Dedifferentiated amniotic fluid mesenchymal stem cell (primary cell): ENCODE data around the gene MIOS.

Source experiments
- DNase-seq: peaks from one replicate; pipeline ENCODE4 v3.0.0-alpha.2; 2016; ENCODE audit errors: extremely low spot score

Gene MIOS

GRCh38 chr7:7583731-7584130 is 17.0 kb downstream of the MIOS start:
- DNase-seq, result no peak

DNA sequence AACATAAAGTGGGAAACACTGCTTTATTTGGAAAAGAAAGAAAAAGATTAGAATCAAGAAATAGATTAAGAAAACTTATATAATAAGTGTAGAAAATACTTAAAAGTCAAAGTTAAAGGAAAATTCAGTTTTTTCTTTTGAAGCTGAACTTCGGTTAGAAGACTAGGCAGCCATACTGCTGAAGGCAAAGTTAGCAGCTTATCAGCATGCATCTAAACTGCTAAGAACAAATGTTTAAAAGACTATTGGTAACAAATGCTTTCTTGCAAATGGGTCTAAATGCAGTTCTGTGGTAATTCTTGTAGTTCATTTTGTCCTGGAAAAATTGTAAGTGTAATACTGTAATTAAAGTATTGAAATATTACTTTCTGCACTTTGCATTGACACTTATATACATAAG is 18.0 kb downstream of the MIOS start:
- no peak for DNase-seq

DNA sequence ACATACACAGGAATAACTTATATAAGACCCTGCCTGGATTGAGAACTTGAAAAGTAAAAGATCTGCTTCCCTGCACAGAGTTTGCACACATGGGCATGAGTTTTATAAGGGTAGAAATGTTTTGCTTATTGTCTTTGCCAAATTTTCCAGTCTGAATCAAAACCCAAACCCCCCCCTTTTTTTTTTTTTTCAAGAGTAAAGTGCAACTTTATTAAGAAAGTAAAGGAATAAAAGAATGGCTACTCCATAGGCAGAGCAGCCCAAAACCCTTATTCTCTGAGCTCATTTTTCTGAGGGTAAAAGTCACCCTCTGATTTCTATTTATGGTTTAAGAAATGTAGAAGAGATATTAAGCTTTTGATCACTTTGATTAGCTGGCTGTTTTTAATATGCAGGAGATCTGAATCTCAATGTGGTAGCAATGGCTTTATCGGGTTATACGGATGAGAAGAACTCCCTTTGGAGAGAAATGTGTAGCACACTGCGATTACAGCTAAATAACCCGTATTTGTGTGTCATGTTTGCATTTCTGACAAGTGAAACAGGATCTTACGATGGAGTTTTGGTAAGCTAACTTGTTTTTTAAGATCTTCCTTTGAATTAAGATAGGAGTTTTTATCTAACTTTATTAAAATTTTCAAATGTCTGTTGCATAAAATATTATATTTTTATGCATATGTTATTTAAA is 18.7 kb downstream of the MIOS start:
- no peak for DNase-seq

- peak; percentile 36 for DNase-seq
Measured at GRCh38 chr7:7595451-7595850, 28.8 kb downstream of the MIOS start.

DNA sequence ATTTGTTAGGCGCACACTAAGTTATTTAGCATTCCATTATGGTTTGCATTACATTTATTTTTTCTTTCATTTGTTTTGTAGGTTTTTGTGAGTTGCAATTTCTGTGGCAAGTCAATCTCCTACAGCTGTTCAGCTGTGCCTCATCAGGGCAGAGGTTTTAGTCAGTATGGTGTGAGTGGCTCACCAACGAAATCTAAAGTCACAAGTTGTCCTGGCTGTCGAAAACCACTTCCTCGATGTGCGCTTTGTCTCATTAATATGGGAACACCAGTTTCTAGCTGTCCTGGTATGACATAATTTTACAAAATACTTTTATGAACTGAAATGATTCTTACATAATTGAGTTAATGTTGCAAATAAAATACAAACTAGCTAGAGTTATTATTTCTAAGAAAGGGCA is 29.5 kb downstream of the MIOS start:
- DNase-seq, result no peak

- DNase-seq, result no peak
Measured at GRCh38 chr7:7607010-7607409, 40.3 kb downstream of the MIOS start.

GRCh38 chr7:7609330-7609729 is 42.6 kb downstream of the MIOS start:
- DNase-seq, result no peak

- DNase-seq, result no peak
Measured at GRCh38 chr7:7612519-7612918, 45.8 kb downstream of the MIOS start.

DNA sequence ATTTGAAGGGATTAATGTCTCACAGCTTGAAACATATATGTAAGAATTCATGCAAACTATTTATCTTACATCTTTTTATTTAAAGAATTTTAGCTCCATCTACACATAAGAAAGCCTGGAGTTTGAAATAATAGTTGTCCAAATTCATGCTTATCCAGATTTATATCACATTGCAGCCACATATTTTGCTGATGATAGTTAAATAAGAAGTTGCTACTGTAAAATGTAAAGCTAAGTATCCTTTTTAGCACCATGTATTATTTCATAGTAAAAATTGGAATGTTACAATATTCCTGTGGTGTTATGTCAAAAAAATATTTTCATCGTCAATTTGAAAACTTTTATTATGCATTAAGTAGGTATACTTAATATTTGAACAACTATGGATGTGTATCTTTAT is 46.5 kb downstream of the MIOS start:
- no peak for DNase-seq

GRCh38 chr7:7614018-7614741 is 47.5 kb downstream of the MIOS start:
- DNase-seq, result no peak

- no peak for DNase-seq
Measured at GRCh38 chr7:7617550-7617949, 50.9 kb downstream of the MIOS start.

DNA sequence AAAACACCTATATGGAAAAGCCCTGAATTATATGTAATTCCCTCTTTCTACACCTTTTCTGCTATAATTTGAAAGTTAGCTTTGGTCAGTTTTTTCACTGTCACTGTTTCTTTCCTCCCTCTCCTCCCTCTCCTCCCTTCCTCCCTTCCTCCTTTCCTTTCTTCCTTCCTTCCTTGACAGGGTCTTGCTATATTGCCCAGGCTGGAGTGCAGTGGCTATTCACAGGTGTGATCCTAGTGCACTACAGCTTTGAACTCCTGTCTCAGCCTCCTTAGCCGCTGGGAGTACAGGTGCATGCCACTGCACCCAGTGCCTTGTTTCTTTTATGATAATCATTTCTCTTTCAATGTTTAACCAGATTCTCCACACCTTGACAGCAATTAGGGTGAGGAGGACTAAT is 51.7 kb downstream of the MIOS start:
- no peak for DNase-seq

GRCh38 chr7:7620236-7620635 is 53.6 kb downstream of the MIOS start:
- DNase-seq, result no peak

DNA sequence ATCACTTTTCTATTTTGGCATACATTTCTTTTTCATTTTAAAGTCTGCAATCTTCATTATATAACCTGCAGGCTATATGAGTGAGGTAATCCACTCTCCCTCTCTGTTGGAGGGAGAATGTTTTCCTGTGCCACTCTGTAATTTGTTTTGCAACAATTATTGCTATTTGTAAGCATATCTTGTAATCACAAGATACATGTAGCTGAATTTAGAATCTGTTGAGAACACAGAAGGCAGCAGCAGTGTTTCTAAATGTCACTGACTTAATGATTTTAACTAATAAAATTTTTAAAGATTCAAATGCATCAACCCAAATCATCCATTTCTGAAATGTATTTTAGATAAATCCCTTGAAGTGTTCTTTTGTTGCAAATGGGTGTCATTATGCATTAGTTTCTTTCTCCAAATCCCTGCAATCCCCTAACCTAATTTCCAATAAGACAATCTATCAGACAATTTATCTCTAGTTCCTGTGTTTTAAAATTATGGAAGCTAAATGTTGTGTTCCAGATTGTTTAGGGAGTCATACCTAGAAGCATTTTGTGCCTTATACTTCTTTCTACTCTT is 54.0 kb downstream of the MIOS start:
- no peak for DNase-seq

GRCh38 chr7:7628476-7628875 is 61.8 kb downstream of the MIOS start:
- DNase-seq, result no peak

DNA sequence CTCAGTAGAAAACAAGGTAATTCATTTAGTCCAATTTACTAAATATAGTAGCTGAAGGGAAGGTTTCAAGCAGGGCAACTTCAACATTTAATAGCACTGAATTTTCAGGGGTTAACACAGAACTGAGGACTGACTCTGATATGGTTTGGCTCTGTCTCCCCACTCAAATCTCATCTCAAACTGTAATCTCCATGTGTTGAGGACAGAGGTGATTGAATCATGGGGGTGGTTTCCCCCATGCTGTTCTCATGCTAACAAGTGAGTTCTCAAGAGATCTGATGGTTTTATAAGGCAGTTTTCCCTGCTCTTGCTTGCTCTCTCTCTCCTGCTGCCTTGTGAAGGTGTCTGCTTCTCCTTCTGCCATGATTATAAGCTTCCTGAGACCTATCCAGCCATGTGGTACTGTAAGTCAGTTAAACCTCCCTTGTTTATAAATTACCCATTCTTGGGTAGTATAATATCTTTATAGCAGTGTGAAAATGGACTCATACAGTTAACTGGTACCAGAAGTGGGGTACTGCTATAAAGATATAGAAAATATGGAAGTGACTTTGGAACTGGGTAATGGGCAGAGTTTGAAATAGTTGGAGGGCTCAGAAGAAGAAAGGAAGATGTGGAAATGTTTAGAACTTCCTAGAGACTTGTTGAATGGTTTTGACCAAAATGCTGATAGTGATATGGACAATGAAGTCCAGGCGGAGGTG is 64.1 kb downstream of the MIOS start:
- no peak for DNase-seq

GRCh38 chr7:7639421-7639820 is 72.7 kb downstream of the MIOS start:
- DNase-seq, result no peak

- DNase-seq, result no peak
Measured at GRCh38 chr7:7639847-7640220, 73.2 kb downstream of the MIOS start.

DNA sequence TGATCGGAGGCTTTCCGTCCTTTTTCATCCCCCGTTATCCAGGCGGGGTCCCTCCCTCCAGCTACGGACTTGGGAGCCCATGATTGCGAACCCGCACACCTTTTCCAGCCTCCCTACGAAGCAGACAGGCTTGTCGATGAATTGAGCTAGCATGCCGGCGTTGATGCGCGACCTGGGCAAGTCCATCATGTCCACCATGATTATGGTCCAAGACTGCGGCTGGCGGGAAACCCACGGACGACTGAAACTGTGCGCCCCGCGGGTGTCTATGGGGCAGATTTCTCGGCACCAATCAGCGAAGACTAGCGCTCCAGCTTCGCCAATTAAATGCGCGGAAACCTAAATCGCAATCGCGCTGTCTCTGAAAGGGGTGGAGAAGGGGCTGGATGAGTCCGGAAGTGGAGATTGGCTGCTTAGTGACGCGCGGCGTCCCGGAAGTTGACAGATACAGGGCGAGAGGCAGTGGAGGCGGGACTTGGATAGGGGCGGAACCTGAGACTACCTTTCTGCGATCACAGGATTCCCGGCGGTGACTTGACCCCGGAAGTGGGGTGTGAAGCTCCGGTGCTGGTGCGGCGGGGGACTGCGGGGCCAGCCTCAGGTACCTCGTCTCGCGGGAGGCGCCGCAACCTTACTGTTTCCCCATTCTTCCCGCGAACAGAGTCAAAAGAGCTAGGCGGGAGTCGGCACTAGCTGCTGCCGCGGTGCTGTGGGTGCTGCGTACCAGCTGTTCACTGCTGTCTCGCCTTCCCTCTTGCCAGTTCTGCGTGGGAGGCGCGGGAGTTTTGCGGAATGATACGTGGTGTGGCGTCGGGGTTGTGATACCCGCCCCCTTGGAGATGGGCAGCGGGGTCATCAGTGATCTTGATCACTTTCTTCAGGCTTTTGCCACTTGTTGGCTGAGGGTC is 73.8 kb downstream of the MIOS start, which contains the start of gene UMAD1:
Gene UMAD1, plus strand, starts transcription at position 532 of the 908 bp plus-strand sequence. CDS start 32,620 bp downstream, outside the sequence.
- peak; percentile 99 for DNase-seq

- DNase-seq, result no peak
Measured at GRCh38 chr7:7641129-7641663, 74.5 kb downstream of the MIOS start.

GRCh38 chr7:7642081-7642480 is 75.4 kb downstream of the MIOS start:
- DNase-seq, result no peak
